GM19023 (cell line): Measurements from ENCODE around the gene EIF3C.
"Not testable (repeated sequence)": the region's sequence is repeated elsewhere in the genome, so short reads cannot be mapped to it uniquely, and the experiment has no call there.

ENCODE experiments used
- ATAC-seq: cut with Tn5 transposase; IDR thresholded peaks from one replicate; pipeline ENCODE4 v1.9.1; 2021; ENCODE audit warnings: mild to moderate bottlenecking, moderate library complexity; ENCODE audit not compliant: unreplicated experiment

EIF3C gene

DNA sequence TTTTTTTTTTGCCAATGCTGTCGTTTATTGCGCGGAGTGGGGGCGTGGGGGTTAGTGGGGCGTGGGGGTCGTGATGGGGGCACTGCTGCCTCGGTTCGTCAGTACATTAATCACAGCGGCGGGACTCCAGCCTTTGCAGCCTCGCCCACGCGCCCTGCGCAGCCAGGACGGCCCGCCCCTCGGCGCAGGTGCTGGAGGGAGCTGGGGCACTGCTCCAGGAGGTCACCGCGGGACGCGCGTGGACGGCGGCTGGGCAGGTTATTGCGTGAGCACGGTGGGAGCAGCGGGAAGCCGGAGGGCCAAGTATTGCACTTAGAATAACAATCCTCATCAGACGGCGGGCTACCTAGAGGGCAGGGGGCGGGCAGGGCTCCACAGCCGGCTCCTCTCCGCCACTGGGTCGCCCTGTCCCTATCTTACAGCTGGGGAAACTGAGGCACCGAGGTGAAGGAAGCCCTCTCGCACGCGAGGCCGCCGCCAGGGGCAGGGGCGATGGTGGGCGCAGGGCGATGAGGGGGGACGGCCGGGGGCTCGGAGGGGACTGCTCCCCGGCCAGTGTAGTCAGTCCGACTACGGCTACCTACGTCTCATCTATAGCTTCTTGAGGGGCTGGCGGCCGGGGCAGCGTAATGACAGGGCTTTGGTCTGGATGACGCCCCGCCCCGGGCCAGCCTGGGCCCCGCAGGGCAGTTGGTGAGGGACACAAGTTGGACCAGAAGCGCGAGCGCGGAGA, 35.5 kb downstream of the EIF3C start:
- not testable (repeated sequence) for ATAC-seq

- peak; percentile 93 for ATAC-seq
Observed at GRCh38 chr16:28749997-28750465, 38.8 kb downstream of the EIF3C start.

DNA sequence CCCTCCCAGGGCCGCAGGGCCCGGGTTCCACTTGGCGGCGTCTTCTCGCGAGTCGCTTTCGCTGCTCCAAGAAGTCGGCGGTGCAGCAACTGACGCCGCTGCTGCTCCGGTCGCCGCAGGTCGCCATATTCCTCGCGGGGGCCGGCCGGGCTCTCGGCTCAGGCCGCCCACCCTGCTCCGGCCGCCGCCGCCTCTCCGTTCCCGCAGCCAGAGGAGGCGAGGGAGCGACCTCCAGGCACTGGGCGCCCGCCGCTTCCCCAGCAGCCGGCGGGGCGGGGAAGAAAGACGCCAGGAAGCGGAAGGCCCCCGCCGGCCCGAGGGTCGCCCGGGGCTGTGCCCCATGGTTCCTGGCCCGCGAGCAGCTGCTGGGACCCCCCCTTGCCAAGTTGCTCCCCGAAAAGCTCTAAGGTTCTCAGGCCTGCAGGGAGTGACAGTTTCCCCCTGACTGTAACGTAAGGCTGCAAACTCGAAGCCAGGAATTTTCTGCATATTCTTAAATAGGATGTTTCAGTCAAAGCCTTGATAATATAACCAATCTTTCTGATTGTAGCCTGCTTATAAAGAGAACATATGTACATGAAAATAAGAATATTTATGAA, 39.3 kb downstream of the EIF3C start:
- peak; percentile 62 for ATAC-seq

GRCh38 chr16:28751487-28751886, 40.2 kb downstream of the EIF3C start, which contains the start of gene NPIPB9:
Gene NPIPB9, plus strand, starts transcription at chr16:28751787.
- ATAC-seq: not testable (repeated sequence)

DNA sequence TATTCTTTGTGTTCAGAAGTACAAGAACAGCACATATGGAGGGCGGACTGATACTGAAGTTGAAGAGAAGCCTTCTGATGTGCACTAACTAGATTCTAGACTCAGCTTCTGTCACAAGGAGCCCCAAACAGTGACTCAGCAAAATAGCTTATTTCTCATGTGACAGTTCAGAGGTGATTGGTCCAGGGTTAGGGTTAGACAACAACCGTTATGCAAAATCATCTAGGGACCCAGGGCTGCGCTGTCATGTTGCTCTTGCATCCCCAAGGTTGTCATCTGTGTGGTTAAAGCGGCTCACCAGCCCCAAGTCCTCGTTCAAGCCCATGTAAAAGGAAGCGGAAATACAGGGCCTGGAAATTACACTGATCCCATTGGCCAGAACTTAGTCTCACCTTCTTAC, 70.4 kb downstream of the EIF3C start:
- ATAC-seq: not testable (repeated sequence)

GRCh38 chr16:28782357-28782756, 71.1 kb downstream of the EIF3C start:
- not testable (repeated sequence) for ATAC-seq
